SK-N-MC (cell line): Measurements from ENCODE around the gene CDK2AP2.

Experiments
- DNase-seq: peaks from one replicate; pipeline ENCODE4 v3.0.0-alpha.2; 2011; ENCODE audit warnings: low read depth, low spot score
- H3K27ac ChIP-seq: fragments of 200-600 bp; sonication (generic); 2 replicates; pipeline ENCODE4 v1.5.1; 2016; ENCODE audit warnings: mixed run types
- H3K36me3 ChIP-seq: fragments of 200-600 bp; sonication (generic); 2 replicates; pipeline ENCODE4 v1.6.1; 2017; ENCODE audit warnings: antibody characterized with exemption, low read length, mixed read lengths; ENCODE audit not compliant: insufficient read depth
- H3K4me3 ChIP-seq: fragments of 200-600 bp; sonication (generic); 2 replicates; pipeline ENCODE4 v1.5.1; 2016
- H3K9ac ChIP-seq: fragments of 200-600 bp; sonication (generic); 2 replicates; pipeline ENCODE4 v1.8.0; 2017; ENCODE audit warnings: mixed run types, mixed read lengths; ENCODE audit not compliant: insufficient read length
- H3K9me3 ChIP-seq: fragments of 200-600 bp; sonication (generic); 2 replicates; pipeline ENCODE4 v1.6.1; 2017; ENCODE audit warnings: low read depth, mild to moderate bottlenecking, antibody characterized with exemption, low read length, moderate library complexity, mixed read lengths
- EZH2 ChIP-seq: fragments of 200-600 bp; sonication (generic); IDR thresholded peaks from one replicate; pipeline ENCODE4 v1.6.1; 2017; ENCODE audit warnings: antibody characterized with exemption
- FOXP2 ChIP-seq: optimal IDR thresholded peaks from 2 replicates; pipeline ENCODE3; 2011; ENCODE audit warnings: mild to moderate bottlenecking, moderate library complexity; ENCODE audit not compliant: insufficient read depth; ENCODE audit errors: extremely low read length, control extremely low read depth
- POLR2AphosphoS5 ChIP-seq: IDR thresholded peaks from 2 replicates; pipeline ENCODE4 v1.6.1; 2012; ENCODE audit warnings: mild to moderate bottlenecking, low read depth, low read length, borderline replicate concordance

CDK2AP2 gene

DNA sequence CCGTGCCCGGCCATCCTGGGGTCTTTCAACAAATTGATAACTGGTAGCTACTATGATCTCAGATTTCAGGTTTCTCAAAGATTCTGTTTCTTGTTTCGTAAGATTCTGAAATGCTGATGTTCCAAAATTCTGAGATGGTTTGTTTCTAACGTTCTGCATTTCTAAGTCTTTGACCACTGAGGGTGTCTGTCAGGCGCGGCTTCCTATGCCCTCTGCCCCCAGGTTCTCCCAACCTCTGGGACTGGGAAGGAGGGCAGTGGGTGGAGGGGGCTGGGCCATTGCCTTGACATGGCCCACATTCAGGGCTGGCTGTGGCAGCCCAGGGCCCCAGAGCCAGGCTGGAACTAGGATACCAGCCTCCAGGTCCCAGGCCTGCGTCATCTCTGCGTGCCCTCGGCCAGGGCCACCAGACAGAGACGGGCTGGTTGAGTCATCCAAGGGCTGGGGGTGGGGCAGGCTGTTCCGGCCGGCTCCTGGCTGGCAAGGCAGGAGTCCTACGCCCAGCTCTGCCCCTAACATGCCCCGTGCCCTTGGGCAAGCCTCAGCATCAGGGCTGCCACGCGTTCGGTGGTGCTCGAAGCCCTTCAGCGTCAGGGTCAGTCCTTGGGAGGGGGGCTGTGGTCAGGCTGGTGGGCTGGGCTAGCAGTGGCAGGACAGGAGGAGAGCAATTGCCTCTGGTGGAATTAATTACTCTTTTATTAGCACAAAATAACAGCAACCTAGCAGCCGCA lies 44.1 kb downstream of the CDK2AP2 start:
- H3K4me3 ChIP-seq = peak overlapping the region; percentile 94
- H3K27ac ChIP-seq = peak overlapping the region; percentile 75
- DNase-seq = no peak
- H3K9me3 ChIP-seq = no peaks in the 10 kb centered on the region
- no peak for TF ChIP-seq FOXP2
- TF ChIP-seq POLR2AphosphoS5 = no peak; the same call in 1 of the 2 replicates
- no peak for TF ChIP-seq EZH2
- H3K9ac ChIP-seq = peak overlapping the region; percentile 76
- H3K36me3 ChIP-seq = no peaks in the 10 kb centered on the region

GRCh38 chr11:67463186-67463585 lies 44.8 kb downstream of the CDK2AP2 start:
- TF ChIP-seq EZH2 (no peak), FOXP2 (no peak), POLR2AphosphoS5 (no peak)

DNA sequence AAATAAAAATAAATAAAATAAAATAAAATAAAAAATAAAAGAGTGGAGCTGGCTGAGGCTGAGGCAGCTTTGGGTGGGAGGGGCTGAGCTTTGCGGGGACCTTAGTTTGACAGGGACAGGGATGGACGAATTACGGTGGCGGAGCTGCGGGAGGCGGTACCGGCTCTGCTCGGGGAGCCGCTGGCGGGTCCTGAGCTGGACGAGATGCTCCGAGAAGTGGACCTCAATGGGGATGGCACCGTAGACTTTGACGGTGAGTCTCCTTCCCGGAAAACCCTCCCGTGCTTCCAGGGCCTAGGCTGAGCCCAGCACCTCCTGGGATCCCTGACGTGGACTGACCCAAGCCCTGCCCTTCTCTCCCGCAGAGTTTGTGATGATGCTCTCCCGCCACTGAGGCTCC lies 49.7 kb downstream of the CDK2AP2 start:
- no peaks in the 10 kb centered on the region for H3K9me3 ChIP-seq
- H3K9ac ChIP-seq = no peak overlapping the region
- TF ChIP-seq EZH2 (no peak), POLR2AphosphoS5 (no peak), FOXP2 (no peak)
- H3K27ac ChIP-seq = no peak overlapping the region
- no peaks in the 10 kb centered on the region for H3K36me3 ChIP-seq
- DNase-seq = no peak
- no peak overlapping the region for H3K4me3 ChIP-seq

More at GRCh38 chr11:67463186-67463585, 44.8 kb downstream of the CDK2AP2 start:
- H3K9me3 ChIP-seq = no peaks in the 10 kb centered on the region
- no peak overlapping the region for H3K4me3 ChIP-seq
- H3K9ac ChIP-seq = no peak overlapping the region
- H3K36me3 ChIP-seq = no peaks in the 10 kb centered on the region
- no peak overlapping the region for H3K27ac ChIP-seq
- DNase-seq = no peak

DNA sequence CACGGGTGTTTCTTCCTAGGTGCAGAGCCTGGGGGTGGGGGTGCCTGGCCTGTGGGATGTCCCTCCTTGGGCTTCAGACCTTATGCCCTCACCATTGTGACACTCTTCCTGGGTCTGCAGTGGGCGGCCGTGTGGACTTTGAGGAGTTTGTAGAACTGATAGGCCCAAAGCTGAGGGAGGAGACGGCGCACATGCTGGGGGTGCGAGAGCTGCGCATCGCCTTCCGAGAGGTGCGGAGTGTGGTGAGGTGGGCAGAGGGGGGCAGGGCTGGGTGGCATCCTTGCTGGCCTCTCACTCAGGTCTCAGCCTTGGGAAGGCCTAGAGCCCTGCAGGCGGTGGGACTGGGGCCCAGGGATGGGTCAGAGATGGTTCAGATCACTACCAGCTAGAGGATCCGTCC lies 50.5 kb downstream of the CDK2AP2 start:
- DNase-seq = no peak
- no peaks in the 10 kb centered on the region for H3K36me3 ChIP-seq
- no peak overlapping the region for H3K4me3 ChIP-seq
- no peak overlapping the region for H3K9ac ChIP-seq
- no peaks in the 10 kb centered on the region for H3K9me3 ChIP-seq
- TF ChIP-seq EZH2 (no peak), POLR2AphosphoS5 (no peak), FOXP2 (no peak)
- no peak overlapping the region for H3K27ac ChIP-seq
